GM23338 (cell line): Measurements from ENCODE around the gene MTHFD2L.

Experiments
- CREB1 ChIP-seq: fragments of 250-450 bp; sonication (Bioruptor Pico); IDR thresholded peaks from 2 replicates; pipeline ENCODE4 v1.5.0; 2020; ENCODE audit warnings: low read depth, mild to moderate bottlenecking, moderate library complexity
- CTCF ChIP-seq, 2 experiments: fragments of 200-600 bp in 1 of 2; sonication (generic) in 1 of 2; conservative IDR thresholded peaks; 2 replicates each; pipeline versions ENCODE4 v1.5.1 to v1.6.1; 2016 to 2017; ENCODE audit warnings: antibody characterized with exemption in 2 of 2, low read depth in 2 of 2, mild to moderate bottlenecking in 2 of 2, moderate library complexity in 1 of 2
- EZH2 ChIP-seq: fragments of 200-600 bp; sonication (generic); IDR thresholded peaks from one replicate; pipeline ENCODE4 v1.8.0; 2017; ENCODE audit warnings: antibody characterized with exemption, mild to moderate bottlenecking, low read depth; ENCODE audit not compliant: unreplicated experiment
- EZH2phosphoT487 ChIP-seq: fragments of 200-600 bp; sonication (generic); IDR thresholded peaks from one replicate; pipeline ENCODE4 v1.8.1; 2018; ENCODE audit warnings: antibody characterized with exemption; ENCODE audit not compliant: unreplicated experiment
- JUNB ChIP-seq: IDR thresholded peaks from one replicate; pipeline ENCODE4 v1.6.1; 2016; ENCODE audit warnings: antibody characterized with exemption; ENCODE audit not compliant: unreplicated experiment
- REST ChIP-seq: IDR thresholded peaks from one replicate; pipeline ENCODE4 v1.6.1; 2018; ENCODE audit warnings: antibody characterized with exemption; ENCODE audit not compliant: unreplicated experiment

DNA sequence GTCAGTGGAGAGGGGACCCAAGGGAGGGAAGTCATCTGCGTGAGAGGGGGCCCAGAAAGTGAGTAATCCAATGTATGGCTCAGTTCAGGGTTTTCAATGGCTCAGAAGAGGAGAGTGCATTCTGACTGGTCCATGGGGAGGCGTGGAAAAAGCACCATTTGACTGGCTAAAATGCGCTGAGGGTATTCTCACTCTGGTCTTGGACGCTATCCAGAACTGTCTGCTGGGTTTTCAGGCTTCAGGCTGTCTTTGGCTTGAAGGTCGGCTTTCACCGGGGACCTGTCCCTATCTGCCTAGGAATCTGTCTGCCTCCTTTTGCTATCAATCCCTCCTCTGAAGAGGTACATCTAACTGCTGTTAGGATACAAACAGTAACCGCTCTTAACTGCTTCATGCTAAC is 176.7 kb downstream of the MTHFD2L start:
- TF ChIP-seq JUNB, result no peak
- no peak for TF ChIP-seq CTCF (conservative IDR thresholded peaks at IDR 0.05; ENCODE audit: low read depth in 2 of 2)
- no peak for TF ChIP-seq EZH2phosphoT487
- TF ChIP-seq REST, result no peak
- TF ChIP-seq EZH2, result no peak
- no peak for TF ChIP-seq CREB1 (CRISPR knock-in tag)
